Common myeloid progenitor, CD34-positive (primary cell): ENCODE data around the gene AVP.

Experiments
- CTCF ChIA-PET: fragments of 350-600 bp; sonication (Branson Sonifier 250); formaldehyde crosslinking; loops from one replicate; lab custom pipeline; 2021; ENCODE audit warnings: antibody characterized with exemption; lab: Charles Lee
- POLR2A ChIA-PET: fragments of 350-600 bp; sonication (Branson Sonifier 250); formaldehyde crosslinking; loops from one replicate; lab custom pipeline; 2021; ENCODE audit warnings: antibody characterized with exemption; lab: Charles Lee
- DNase-seq, 3 donors: peaks; one replicate each; pipeline versions ENCODE4 v3.0.0 to v3.0.0-alpha.2; 2013
- H3K27ac ChIP-seq, 2 experiments: 1 replicate in 1 of 2; 2 replicates in 1 of 2; pipeline ENCODE4 v1.7.0; 2013; ENCODE audit warnings: inconsistent platforms in 2 of 2, low read length in 2 of 2, mild to moderate bottlenecking in 2 of 2, low read depth in 1 of 2, moderate library complexity in 1 of 2; ENCODE audit not compliant: severe bottlenecking in 2 of 2, insufficient read depth in 1 of 2, poor library complexity in 1 of 2
- H3K27me3 ChIP-seq, 5 experiments: replicated peaks in 2 of 5; 1 replicate in 3 of 5; 2 replicates in 2 of 5; pipeline versions ENCODE4 v1.6.1 to v1.7.0; 2013; ENCODE audit warnings: low read length in 4 of 5, mild to moderate bottlenecking in 2 of 5, moderate library complexity in 2 of 5, inconsistent platforms in 1 of 5; ENCODE audit not compliant: insufficient read depth in 5 of 5, control insufficient read depth in 4 of 5
- H3K36me3 ChIP-seq, 4 experiments: 1 replicate in 2 of 4; 2 replicates in 2 of 4; pipeline versions ENCODE4 v1.6.1 to v1.7.0; 2013; ENCODE audit warnings: low read length in 3 of 4, control low read depth in 1 of 4, mild to moderate bottlenecking in 1 of 4; ENCODE audit not compliant: control insufficient read depth in 4 of 4, insufficient read depth in 4 of 4
- H3K4me1 ChIP-seq, 4 experiments: 1 replicate in 3 of 4; 2 replicates in 1 of 4; pipeline versions ENCODE4 v1.6.1 to v1.7.1; 2013; ENCODE audit warnings: low read length in 3 of 4, mild to moderate bottlenecking in 3 of 4, control low read depth in 1 of 4, inconsistent platforms in 1 of 4, moderate library complexity in 1 of 4; ENCODE audit not compliant: control insufficient read depth in 4 of 4, insufficient read depth in 4 of 4; ENCODE audit errors: control extremely low read depth in 1 of 4
- H3K4me3 ChIP-seq, 7 experiments: 1 replicate in 4 of 7; 2 replicates in 3 of 7; pipeline versions ENCODE4 v1.5.1 to v1.7.0; 2013; ENCODE audit warnings: mild to moderate bottlenecking in 7 of 7, low read length in 6 of 7, moderate library complexity in 6 of 7, inconsistent platforms in 2 of 7, low read depth in 2 of 7, control low read depth in 1 of 7; ENCODE audit not compliant: insufficient read depth in 4 of 7, control insufficient read depth in 1 of 7; ENCODE audit errors: extremely low read depth in 1 of 7
- H3K9me3 ChIP-seq, 5 experiments: 1 replicate in 4 of 5; 2 replicates in 1 of 5; pipeline versions ENCODE4 v1.6.1 to v1.7.1; 2013; ENCODE audit warnings: low read length in 4 of 5, mild to moderate bottlenecking in 2 of 5, inconsistent platforms in 1 of 5, low read depth in 1 of 5, moderate library complexity in 1 of 5; ENCODE audit not compliant: control insufficient read depth in 4 of 5, insufficient read depth in 2 of 5; ENCODE audit errors: control extremely low read depth in 1 of 5
- WGBS: methylation state at CpG from one replicate; pipeline ENCODE4 v1.1.5; 2013; ENCODE audit not compliant: insufficient coverage; 5-methylcytosine and 5-hydroxymethylcytosine counted together

AVP gene

DNA sequence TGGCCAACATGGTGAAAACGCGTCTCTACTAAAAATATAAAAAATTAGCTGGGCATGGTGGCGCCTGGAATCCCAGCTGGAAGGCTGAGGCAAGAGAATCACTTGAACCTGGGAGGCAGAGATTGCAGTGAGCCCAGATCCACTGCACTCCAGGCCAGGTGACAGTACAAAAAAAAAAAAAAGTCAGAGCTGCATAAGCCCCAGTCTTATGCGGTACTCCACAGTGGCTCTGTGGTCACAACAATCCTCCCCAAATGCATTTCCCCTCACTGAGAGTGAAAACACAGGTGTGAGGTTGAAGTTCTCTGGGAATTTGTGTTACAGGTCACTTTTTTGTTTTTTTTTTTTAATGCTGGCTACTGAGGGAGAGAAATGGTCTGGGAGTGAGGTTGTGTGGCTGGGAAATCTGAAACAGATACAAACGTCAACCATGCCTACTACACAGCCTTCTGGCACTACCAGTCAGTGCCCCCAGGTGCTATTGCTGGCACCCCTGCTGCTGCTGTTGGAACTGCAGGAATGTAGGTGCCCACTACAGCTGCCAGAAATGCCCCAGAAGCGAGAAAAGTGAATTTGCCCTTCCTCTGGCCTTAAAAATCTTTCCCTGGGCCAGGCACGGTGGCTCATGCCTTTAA, 33.0 kb downstream of the AVP start:
- Histone ChIP-seq H3K36me3 (peaks cover 4 to 36% (median 20%) of the 10 kb centered on the region in 4 experiments), H3K4me3 (no peak overlapping the region), H3K9me3 (no peaks in the 10 kb centered on the region), H3K27me3 (no peaks in the 10 kb centered on the region), H3K4me1 (peaks cover 0 to 15% (median 10%) of the 10 kb centered on the region in 4 experiments), H3K27ac (no peak overlapping the region)
- ChIA-PET CTCF (interaction anchor here (0.7 to 4.1 kb wide), 5 partner anchors 26 to 67 kb away, joined by 3 to 19 read pairs (median 3); no protein-coding TSS in a partner anchor), POLR2A (no interaction called here)
- DNase-seq: peak in 2 of 3 donors; percentile 56 to 65
- 88% methylated on average over 6 of the region's 7 CpGs for WGBS

GRCh38 chr20:3047486-3048419, 36.8 kb downstream of the AVP start:
- Histone ChIP-seq H3K9me3 (no peaks in the 10 kb centered on the region), H3K27me3 (no peaks in the 10 kb centered on the region), H3K4me3 (peak overlapping the region in 1 of 7 experiments; percentile 92), H3K4me1 (peaks cover 2 to 31% (median 27%) of the 10 kb centered on the region in 4 experiments), H3K27ac (no peak overlapping the region), H3K36me3 (peaks cover 4 to 36% (median 20%) of the 10 kb centered on the region in 4 experiments)
- POLR2A ChIA-PET: no interaction called here
- WGBS: 94% methylated on average over 12 of the region's 14 CpGs
- CTCF ChIA-PET: interaction anchor here (0.8 to 1.5 kb wide), 3 partner anchors 9 to 267 kb away, joined by 3 to 4 read pairs (median 3); no protein-coding TSS in a partner anchor
- DNase-seq: peak; percentile 15 to 61 (median 43)

- Histone ChIP-seq H3K36me3 (peaks cover 4 to 36% (median 22%) of the 10 kb centered on the region in 4 experiments), H3K4me1 (peaks cover 2 to 31% (median 27%) of the 10 kb centered on the region in 4 experiments), H3K9me3 (no peaks in the 10 kb centered on the region), H3K27me3 (no peaks in the 10 kb centered on the region), H3K4me3 (peak overlapping the region; percentile 50 to 92 (median 82)), H3K27ac (peak overlapping the region in 1 of 2 experiments; percentile 68)
- POLR2A ChIA-PET: no interaction called here
- WGBS: 40% methylated on average over 32 of the region's 39 CpGs
- DNase-seq: no peak
- CTCF ChIA-PET: interaction anchor here (1.0 to 1.5 kb wide), 2 partner anchors 10 to 126 kb away, joined by 3 to 4 read pairs; no protein-coding TSS in a partner anchor
Measured at GRCh38 chr20:3046677-3047462, 37.7 kb downstream of the AVP start.

DNA sequence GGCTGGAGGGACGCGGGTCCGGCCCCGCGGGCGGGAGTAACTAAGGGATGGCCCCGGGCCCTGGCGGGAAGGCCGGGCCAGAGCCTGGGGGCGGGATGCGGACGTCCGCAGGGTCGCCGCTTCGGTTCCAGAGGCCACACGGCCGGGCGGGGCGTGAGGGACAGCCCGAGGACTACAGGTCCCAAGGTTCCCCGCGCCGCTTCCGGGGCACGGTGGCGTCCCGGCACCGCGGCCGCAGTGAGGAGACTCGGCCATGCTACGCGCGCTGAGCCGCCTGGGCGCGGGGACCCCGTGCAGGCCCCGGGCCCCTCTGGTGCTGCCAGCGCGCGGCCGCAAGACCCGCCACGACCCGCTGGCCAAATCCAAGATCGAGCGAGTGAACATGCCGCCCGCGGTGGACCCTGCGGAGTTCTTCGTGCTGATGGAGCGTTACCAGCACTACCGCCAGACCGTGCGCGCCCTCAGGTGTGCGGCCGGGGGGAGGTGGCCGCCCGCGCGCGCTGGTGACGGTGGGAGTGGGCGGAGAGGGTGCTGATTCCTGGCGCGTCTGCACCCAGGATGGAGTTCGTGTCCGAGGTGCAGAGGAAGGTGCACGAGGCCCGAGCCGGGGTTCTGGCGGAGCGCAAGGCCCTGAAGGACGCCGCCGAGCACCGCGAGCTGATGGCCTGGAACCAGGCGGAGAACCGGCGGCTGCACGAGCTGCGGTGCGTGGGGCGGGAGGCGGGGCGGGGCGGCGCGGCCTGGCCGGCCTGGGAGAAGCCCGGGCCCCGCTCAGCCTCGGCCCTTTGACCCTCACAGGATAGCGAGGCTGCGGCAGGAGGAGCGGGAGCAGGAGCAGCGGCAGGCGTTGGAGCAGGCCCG, 38.5 kb downstream of the AVP start, which contains the start of gene MRPS26:
Gene MRPS26, plus strand, starts transcription at position 237 of the 861 bp plus-strand sequence. Its CDS starts 17 bp downstream, at position 254.
- POLR2A ChIA-PET: interaction anchor here (0.6 kb wide), 1 partner anchor 645 kb away, joined by 6 read pairs; no protein-coding TSS in a partner anchor

GRCh38 chr20:3045042-3045815, 39.3 kb downstream of the AVP start:
- under 1% methylated on average over 17 of the region's 24 CpGs for WGBS
- Histone ChIP-seq H3K36me3 (peaks cover 4 to 36% (median 23%) of the 10 kb centered on the region in 4 experiments), H3K27ac (peak overlapping the region in 1 of 2 experiments; percentile 68), H3K27me3 (no peaks in the 10 kb centered on the region), H3K4me1 (peaks cover 2 to 31% (median 27%) of the 10 kb centered on the region in 4 experiments), H3K9me3 (no peaks in the 10 kb centered on the region), H3K4me3 (peak overlapping the region; percentile 50 to 92 (median 82))
- DNase-seq: peak; percentile 42 to 86 (median 86)
- POLR2A ChIA-PET: interaction anchor here (0.6 kb wide), 1 partner anchor 646 kb away, joined by 6 read pairs; no protein-coding TSS in a partner anchor
- CTCF ChIA-PET: interaction anchor here (1.1 kb wide), 1 partner anchor 22 kb away, joined by 3 read pairs; no protein-coding TSS in a partner anchor

More for the DNA sequence above, 38.5 kb downstream of the AVP start, which contains the start of gene MRPS26:
- CTCF ChIA-PET: interaction anchor here (1.0 kb wide), 1 partner anchor 127 kb away, joined by 3 read pairs; no protein-coding TSS in a partner anchor
- H3K9me3 ChIP-seq: no peaks in the 10 kb centered on the region
- peaks cover 4 to 39% (median 22%) of the 10 kb centered on the region in 4 experiments for H3K36me3 ChIP-seq
- H3K27me3 ChIP-seq: no peaks in the 10 kb centered on the region
- peak within 1 kb of the TSS in 1 of 2 experiments; percentile 68 for H3K27ac ChIP-seq
- DNase-seq: peak; percentile 74 to 90 (median 86)
- H3K4me1 ChIP-seq: peaks cover 2 to 31% (median 27%) of the 10 kb centered on the region in 4 experiments
- peak within 1 kb of the TSS; percentile 50 to 92 (median 82) for H3K4me3 ChIP-seq
- 0% methylated on average over 91 of the region's 104 CpGs for WGBS
